GM18861 (cell line): ENCODE measurements around the gene SMAD6.
A peak's percentile ranks its signal among the peaks of the same experiment; 100 is the strongest.

Experiments
- ATAC-seq: cut with Tn5 transposase; IDR thresholded peaks from one replicate; pipeline ENCODE4 v1.9.1; 2021; ENCODE audit not compliant: unreplicated experiment

SMAD6 gene

GRCh38 chr15:66788024-66788423 lies 86.0 kb downstream of the SMAD6 start:
- ATAC-seq, result no peak

GRCh38 chr15:66789029-66790025 lies 87.3 kb downstream of the SMAD6 start:
- no peak for ATAC-seq

GRCh38 chr15:66795851-66796250 lies 93.8 kb downstream of the SMAD6 start:
- ATAC-seq, result no peak

- no peak for ATAC-seq
These were observed 94.3 kb downstream of the SMAD6 start for GRCh38 chr15:66796343-66796742.

- no peak for ATAC-seq
These were observed 95.9 kb downstream of the SMAD6 start for GRCh38 chr15:66797921-66798320.

- ATAC-seq, result no peak
These were observed 96.5 kb downstream of the SMAD6 start for GRCh38 chr15:66798426-66799061.

- no peak for ATAC-seq
These were observed 97.2 kb downstream of the SMAD6 start for GRCh38 chr15:66799242-66799641.

GRCh38 chr15:66800584-66801235 lies 98.7 kb downstream of the SMAD6 start:
- ATAC-seq, result no peak

- ATAC-seq, result no peak
These were observed 99.2 kb downstream of the SMAD6 start for GRCh38 chr15:66801266-66801665.

GRCh38 chr15:66802025-66803001 lies 100.3 kb downstream of the SMAD6 start:
- no peak for ATAC-seq

GRCh38 chr15:66803182-66803729 lies 101.2 kb downstream of the SMAD6 start:
- ATAC-seq, result no peak

- ATAC-seq, result no peak
These were observed 101.7 kb downstream of the SMAD6 start for GRCh38 chr15:66803749-66804148.

- ATAC-seq, result no peak
These were observed 103.3 kb downstream of the SMAD6 start for GRCh38 chr15:66805202-66805885.

GRCh38 chr15:66808181-66808824 lies 106.3 kb downstream of the SMAD6 start:
- no peak for ATAC-seq

GRCh38 chr15:66809664-66810063 lies 107.6 kb downstream of the SMAD6 start:
- no peak for ATAC-seq

- no peak for ATAC-seq
These were observed 113.3 kb downstream of the SMAD6 start for GRCh38 chr15:66815318-66815717.

- ATAC-seq, result no peak
These were observed 114.2 kb downstream of the SMAD6 start for GRCh38 chr15:66816201-66816600.

GRCh38 chr15:66819084-66819483 lies 117.0 kb downstream of the SMAD6 start:
- peak; percentile 96 for ATAC-seq
